HepG2 (cell line): ENCODE results near the gene CD300LG. TPM values are rescaled to one million over a fixed set of nuclear protein-coding genes. Genes with fewer than 3 reads are reported as not detected.
"Not testable (repeated sequence)": the region's sequence is repeated elsewhere in the genome, so short reads cannot be mapped to it uniquely, and the experiment has no call there.

ENCODE experiments used
- ATAC-seq: fragments of 200-7000 bp; cut with Tn5 transposase; 3 replicates; pipeline ENCODE4 v1.9.1; 2020; ENCODE audit warnings: mild to moderate bottlenecking, moderate library complexity
- BruUV-seq: library from RNA; stranded (reverse); fragments of 400-500 nt; replicated peaks from 2 replicates; lab custom pipeline; 2021; lab: Mats Ljungman, UMichigan
- CTCF ChIA-PET: fragments of 300-600 bp; formaldehyde crosslinking; extraction: SDS; loops from one replicate; lab custom pipeline; 2021; ENCODE audit warnings: low total read pairs, inconsistent platforms, low intra/inter-chr PET ratio; lab: Yijun Ruan, JAX
- POLR2A ChIA-PET: fragments of 350-600 bp; sonication (Branson Sonifier 250); formaldehyde crosslinking; loops from one replicate; lab custom pipeline; 2020; ENCODE audit warnings: antibody characterized with exemption, inconsistent platforms; lab: Yijun Ruan, JAX
- DNase-seq: peaks from one replicate; pipeline ENCODE4 v3.0.0-alpha.2; 2015; ENCODE audit warnings: low spot score
- FAIRE-seq: peaks from 3 replicates; lab custom pipeline; 2011; peaks lifted over from hg19 to GRCh38; lab: Jason Lieb, UNC
- H2AFZ ChIP-seq: one replicate; pipeline ENCODE4 v1.6.1; 2011; ENCODE audit warnings: low read length, inconsistent platforms
- H3K27ac ChIP-seq: fragments of 300-600 bp; 3 replicates; pipeline ENCODE4 v1.8.0; 2011; ENCODE audit warnings: mixed run types, mild to moderate bottlenecking, mixed read lengths, low read length, inconsistent platforms; ENCODE audit not compliant: insufficient read depth; ENCODE audit errors: extremely low read length
- H3K27me3 ChIP-seq, 2 experiments: fragments of 200-600 bp in 1 of 2; 2 replicates in 1 of 2; 3 replicates in 1 of 2; pipeline versions ENCODE4 v1.6.0 to v1.8.0; 2011; ENCODE audit warnings: low read length in 2 of 2, mild to moderate bottlenecking in 2 of 2, moderate library complexity in 2 of 2, inconsistent platforms in 1 of 2; ENCODE audit not compliant: insufficient read depth in 2 of 2, control insufficient read depth in 1 of 2
- H3K36me3 ChIP-seq, 2 experiments: fragments of 200-600 bp in 1 of 2; replicated peaks in 1 of 2; 2 replicates in 1 of 2; 3 replicates in 1 of 2; pipeline versions ENCODE4 v1.5.1 to v1.8.0; 2011; ENCODE audit warnings: low read length in 2 of 2, inconsistent platforms in 1 of 2; ENCODE audit not compliant: insufficient read depth in 2 of 2, control insufficient read depth in 1 of 2
- H3K4me1 ChIP-seq: 2 replicates; pipeline ENCODE4 v1.5.1; 2012; ENCODE audit warnings: low read length, inconsistent platforms; ENCODE audit not compliant: insufficient read depth
- H3K4me2 ChIP-seq: 2 replicates; pipeline ENCODE4 v1.6.0; 2011; ENCODE audit warnings: low read depth, low read length, inconsistent platforms
- H3K4me3 ChIP-seq, 3 experiments: fragments of 200-600 bp in 1 of 3; sonication (generic), shearing (Covaris generic) in 1 of 3; replicated peaks in 1 of 3; 2 replicates each; pipeline ENCODE4 v1.5.1; 2011 to 2016; ENCODE audit warnings: low read length in 3 of 3, inconsistent platforms in 2 of 3, low read depth in 2 of 3, mild to moderate bottlenecking in 2 of 3, control low read depth in 1 of 3, mixed read lengths in 1 of 3; ENCODE audit not compliant: insufficient read depth in 1 of 3
- H3K79me2 ChIP-seq: one replicate; pipeline ENCODE4 v1.6.1; 2011; ENCODE audit warnings: low read length, inconsistent platforms; ENCODE audit not compliant: insufficient read depth
- H3K9ac ChIP-seq: 2 replicates; pipeline ENCODE4 v1.6.0; 2011; ENCODE audit warnings: mild to moderate bottlenecking, low read depth, low read length, inconsistent platforms; ENCODE audit not compliant: insufficient read depth
- H3K9me3 ChIP-seq: 2 replicates; pipeline ENCODE4 v1.5.1; 2012; ENCODE audit warnings: mild to moderate bottlenecking, low read length
- H4K20me1 ChIP-seq: 2 replicates; pipeline ENCODE4 v1.6.0; 2011; ENCODE audit warnings: inconsistent platforms, mild to moderate bottlenecking, low read length, moderate library complexity; ENCODE audit not compliant: insufficient read depth
- ESRRA ChIP-seq: sonication (generic); formaldehyde crosslinking; IDR thresholded peaks from 2 replicates; pipeline ENCODE4 v1.5.1; 2020; ENCODE audit warnings: mild to moderate bottlenecking, low read depth, missing genetic modification reagents
- FUBP1 ChIP-seq: sonication (generic); formaldehyde crosslinking; IDR thresholded peaks from 2 replicates; pipeline ENCODE4 v1.5.1; 2020; ENCODE audit warnings: missing genetic modification reagents, mild to moderate bottlenecking, borderline replicate concordance
- GTF2F1 ChIP-seq: fragments of 150-350 bp; IDR thresholded peaks from 2 replicates; pipeline ENCODE4 v1.6.1; 2014; ENCODE audit warnings: low read length
- NR2C2 ChIP-seq: sonication (generic); formaldehyde crosslinking; IDR thresholded peaks from 2 replicates; pipeline ENCODE4 v1.4.0; 2020; ENCODE audit warnings: missing genetic modification reagents, mild to moderate bottlenecking, moderate library complexity, borderline replicate concordance
- PITX1 ChIP-seq: sonication (generic); formaldehyde crosslinking; IDR thresholded peaks from 2 replicates; pipeline ENCODE4 v1.5.1; 2020; ENCODE audit warnings: mild to moderate bottlenecking, missing genetic modification reagents
- SIN3B ChIP-seq: fragments of 150-350 bp; IDR thresholded peaks from 2 replicates; pipeline ENCODE4 v1.6.1; 2014; ENCODE audit warnings: low read length
- TBL1XR1 ChIP-seq: fragments of 150-350 bp; IDR thresholded peaks from 2 replicates; pipeline ENCODE4 v1.6.1; 2014; ENCODE audit warnings: borderline replicate concordance, low read length; ENCODE audit not compliant: partially characterized antibody
- TBX2 ChIP-seq: sonication (generic); formaldehyde crosslinking; IDR thresholded peaks from 2 replicates; pipeline ENCODE4 v1.5.0; 2020; ENCODE audit warnings: missing genetic modification reagents, mild to moderate bottlenecking, borderline replicate concordance
- ZNF225 ChIP-seq: sonication (generic); formaldehyde crosslinking; IDR thresholded peaks from 2 replicates; pipeline ENCODE4 v1.4.0; 2020; ENCODE audit warnings: mild to moderate bottlenecking, missing genetic modification reagents
- ZNF598 ChIP-seq: sonication (generic); formaldehyde crosslinking; IDR thresholded peaks from 2 replicates; pipeline ENCODE4 v1.5.1; 2020; ENCODE audit warnings: mild to moderate bottlenecking, missing genetic modification reagents, borderline replicate concordance
- ZNF891 ChIP-seq: sonication (generic); formaldehyde crosslinking; IDR thresholded peaks from 2 replicates; pipeline ENCODE4 v1.5.0; 2020; ENCODE audit warnings: mild to moderate bottlenecking, missing genetic modification reagents
- WGBS: methylation state at CpG from one replicate; pipeline ENCODE4 v1.1.6; 2017; ENCODE audit warnings: low lambda C conversion rate; 5-methylcytosine and 5-hydroxymethylcytosine counted together
- in situ Hi-C: cut with HindIII; loops from 2 replicates; pipeline ENCODE4 v1.10.0; 2017; ENCODE audit warnings: low pct_unique_long_range_greater_than_20kb; ENCODE audit not compliant: extremely low pct_ligation_motif_present
- intact Hi-C: fragments of 100-400 bp; cut with micrococcal nuclease; formaldehyde crosslinking; loops from one replicate; pipeline ENCODE4 v1.10.0; 2022; ENCODE audit not compliant: unreplicated experiment
- polyA plus RNA-seq, 8 experiments: library from polyadenylated mRNA; depleted of rRNA in 3 of 8; stranded (reverse) in 7 of 8; unstranded in 1 of 8; fragments of >200 nt; fragmentation: Illumina TruSeq in 4 of 8; extraction: Trizol in 4 of 8; gene quantifications; 2 replicates each; pipeline versions ENCODE4 v1.2.1 to v1.2.3, GENCODE V29; 2011 to 2016; ENCODE audit warnings: low read depth in 4 of 8, missing spikeins in 1 of 8, mixed read lengths in 1 of 8; ENCODE audit not compliant: insufficient read depth in 1 of 8
- total RNA-seq, 5 experiments: library from RNA; depleted of rRNA; stranded (reverse); fragments of >200 nt; fragmentation: Illumina TruSeq; extraction: Trizol; gene quantifications; 2 replicates each; pipeline ENCODE4 v1.2.3, GENCODE V29; 2016; ENCODE audit warnings: low read depth in 1 of 5
- TF ChIP-seq, protein P1 (sequence below): sonication (generic); formaldehyde crosslinking; IDR thresholded peaks from 2 replicates; pipeline ENCODE4 v1.8.1; 2023; ENCODE audit warnings: missing genetic modification reagents, inconsistent platforms, borderline replicate concordance

CD300LG gene
- total and polyA plus RNA-seq, 2 of the 13 experiments (the other 11 are each of a cell fraction or from before 2014, with no cell fraction given): not detected

DNA sequence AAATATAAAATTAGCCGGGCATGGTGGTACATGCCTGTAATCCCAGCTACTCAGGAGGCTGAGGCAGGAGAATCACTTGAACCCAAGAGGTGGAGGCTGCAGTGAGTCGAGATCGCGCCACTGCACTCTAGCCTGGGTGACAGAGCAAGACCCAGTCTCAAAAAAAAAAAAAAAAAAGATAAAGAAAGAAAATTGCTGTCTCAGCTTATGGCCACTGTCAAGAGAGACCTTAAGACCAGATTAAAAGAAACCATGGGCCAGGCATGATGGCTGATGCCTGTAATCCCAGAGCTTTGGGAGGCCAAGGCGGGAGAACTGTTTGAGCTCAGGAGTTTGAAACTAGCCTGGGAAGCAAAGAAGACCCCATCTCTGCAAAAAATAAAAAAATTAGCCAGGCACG, 22.1 kb downstream of the CD300LG start:
- H3K9me3 ChIP-seq, H3K4me3 ChIP-seq, H4K20me1 ChIP-seq, intact Hi-C loops, H3K36me3 ChIP-seq, FAIRE-seq, DNase-seq, POLR2A ChIA-PET, ATAC-seq, BruUV-seq, H2AFZ ChIP-seq, H3K79me2 ChIP-seq, H3K27ac ChIP-seq, in situ Hi-C loops, H3K9ac ChIP-seq, H3K4me2 ChIP-seq: not testable (repeated sequence)
- peaks cover 0 to 22% of the 10 kb centered on the region in 2 experiments; a peak in 4 of 5 replicates for H3K27me3 ChIP-seq
- 52% methylated on average over 6 of the region's 6 CpGs for WGBS
- peaks cover 11% of the 10 kb centered on the region; the same call in 1 of the 2 replicates for H3K4me1 ChIP-seq
- CTCF ChIA-PET: interaction anchor here (0.6 kb wide), 1 partner anchor 77 kb away, joined by 4 read pairs; no protein-coding TSS in a partner anchor

DNA sequence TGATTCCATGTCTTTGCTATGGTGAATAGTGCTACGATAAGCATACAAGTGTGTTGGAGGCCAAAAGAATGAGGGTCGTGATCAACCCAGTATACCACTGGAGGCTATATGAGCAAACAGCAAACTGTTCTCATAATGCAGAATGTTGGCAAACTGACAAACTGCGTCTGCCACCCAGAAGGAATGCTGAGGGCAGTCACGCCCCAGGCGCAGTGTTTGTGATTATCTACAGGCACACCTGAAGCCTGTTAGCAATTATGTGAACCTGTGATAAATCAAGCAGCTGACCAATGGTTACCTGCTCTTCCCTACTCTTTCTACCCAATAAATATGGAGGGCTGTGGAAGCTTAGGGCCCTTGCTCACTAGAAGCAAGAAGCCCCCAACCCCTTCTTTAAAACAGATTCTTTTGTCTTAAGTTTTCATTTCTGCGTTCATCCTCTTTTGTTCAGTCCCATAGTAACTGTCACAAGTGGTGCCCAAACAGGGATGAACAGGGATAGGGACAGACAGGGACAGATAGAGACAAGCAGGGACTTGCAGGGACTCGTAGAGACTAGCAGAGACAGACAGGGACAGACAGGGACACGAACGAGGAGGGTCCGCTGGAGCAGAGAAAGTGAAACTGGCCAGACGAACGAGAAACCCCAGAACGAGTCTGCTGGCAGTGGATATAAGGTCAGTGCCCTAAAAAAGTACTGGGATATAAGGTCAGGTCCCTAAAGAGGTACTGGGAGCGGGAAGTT, 25.1 kb downstream of the CD300LG start:
- POLR2A ChIA-PET: no interaction called here
- ATAC-seq (peak; percentile 51), FAIRE-seq (no peak)

More for the DNA sequence above, 25.1 kb downstream of the CD300LG start:
- Histone ChIP-seq H4K20me1 (no peaks in the 10 kb centered on the region), H2AFZ (no peak overlapping the region), H3K9me3 (no peaks in the 10 kb centered on the region)
- CTCF ChIA-PET: no interaction called here
- TF ChIP-seq TBL1XR1 (no peak), TBX2 (CRISPR knock-in tag) (no peak), ZNF598 (CRISPR knock-in tag) (no peak), ZNF891 (CRISPR knock-in tag) (no peak), ZNF225 (CRISPR knock-in tag) (no peak), NR2C2 (no peak), FUBP1 (CRISPR knock-in tag) (no peak), ESRRA (CRISPR knock-in tag) (no peak), SIN3B (no peak), PITX1 (no peak), GTF2F1 (no peak)
- TF ChIP-seq, protein P1, sequence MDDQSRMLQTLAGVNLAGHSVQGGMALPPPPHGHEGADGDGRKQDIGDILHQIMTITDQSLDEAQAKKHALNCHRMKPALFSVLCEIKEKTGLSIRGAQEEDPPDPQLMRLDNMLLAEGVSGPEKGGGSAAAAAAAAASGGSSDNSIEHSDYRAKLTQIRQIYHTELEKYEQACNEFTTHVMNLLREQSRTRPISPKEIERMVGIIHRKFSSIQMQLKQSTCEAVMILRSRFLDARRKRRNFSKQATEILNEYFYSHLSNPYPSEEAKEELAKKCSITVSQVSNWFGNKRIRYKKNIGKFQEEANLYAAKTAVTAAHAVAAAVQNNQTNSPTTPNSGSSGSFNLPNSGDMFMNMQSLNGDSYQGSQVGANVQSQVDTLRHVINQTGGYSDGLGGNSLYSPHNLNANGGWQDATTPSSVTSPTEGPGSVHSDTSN: no peak
- TF ChIP-seq, all 625 proteins: peak for 0
- 38% methylated on average over 14 of the region's 14 CpGs for WGBS
- Histone ChIP-seq H3K4me1 (peaks cover 11% of the 10 kb centered on the region; the same call in 1 of the 2 replicates), H3K4me3 (peak overlapping the region in 2 of 3 experiments; percentile 28 to 43; a peak in 3 of 6 replicates), H3K4me2 (peak overlapping the region; percentile 60), H3K79me2 (no peaks in the 10 kb centered on the region), H3K36me3 (no peaks in the 10 kb centered on the region), H3K9ac (0 out of 2 replicates have a peak overlapping the region, but pooled peaks have one; percentile 25), H3K27me3 (peaks cover 0 to 5% of the 10 kb centered on the region in 2 experiments; a peak in 3 of 5 replicates), H3K27ac (no peak overlapping the region)
- intact Hi-C loops: no loop called here
- in situ Hi-C loops: no loop called here
- no TSS peak for BruUV-seq
- DNase-seq: no peak
